Measurements from ENCODE around the gene NCAN. TPM values are rescaled to one million over a fixed set of nuclear protein-coding genes. Genes with fewer than 3 reads are reported as not detected.
A peak's percentile ranks its signal among the peaks of the same experiment; 100 is the strongest.

The NCAN gene
- total and polyA plus RNA-seq, 12 donors, result 0.06 to 0.42 (median 0.11) TPM; not detected in 7

- no peak for TF ChIP-seq POLR2A (IDR thresholded peaks at IDR 0.05)
- no peaks in the 10 kb centered on the region for H3K9me3 ChIP-seq (replicated peaks in 1 of 3)
- H3K27me3 ChIP-seq, result peaks cover 33% of the 10 kb centered on the region
- intact Hi-C loops (cut with DNase I), result no loop called here
- DNase-seq, result no peak
- no peak overlapping the region for H3K27ac ChIP-seq
- no peak overlapping the region for H3K4me3 ChIP-seq
- H3K4me1 ChIP-seq (replicated peaks in 1 of 2), result no peaks in the 10 kb centered on the region
- H3K36me3 ChIP-seq (replicated peaks in 1 of 2), result no peaks in the 10 kb centered on the region
- 4 to 10% (median 7%) methylated on average over 6 to 7 of the region's 7 CpGs for WGBS, 4 donors
Observed at GRCh38 chr19:19212916-19213315, 1.2 kb downstream of the NCAN start.

DNA sequence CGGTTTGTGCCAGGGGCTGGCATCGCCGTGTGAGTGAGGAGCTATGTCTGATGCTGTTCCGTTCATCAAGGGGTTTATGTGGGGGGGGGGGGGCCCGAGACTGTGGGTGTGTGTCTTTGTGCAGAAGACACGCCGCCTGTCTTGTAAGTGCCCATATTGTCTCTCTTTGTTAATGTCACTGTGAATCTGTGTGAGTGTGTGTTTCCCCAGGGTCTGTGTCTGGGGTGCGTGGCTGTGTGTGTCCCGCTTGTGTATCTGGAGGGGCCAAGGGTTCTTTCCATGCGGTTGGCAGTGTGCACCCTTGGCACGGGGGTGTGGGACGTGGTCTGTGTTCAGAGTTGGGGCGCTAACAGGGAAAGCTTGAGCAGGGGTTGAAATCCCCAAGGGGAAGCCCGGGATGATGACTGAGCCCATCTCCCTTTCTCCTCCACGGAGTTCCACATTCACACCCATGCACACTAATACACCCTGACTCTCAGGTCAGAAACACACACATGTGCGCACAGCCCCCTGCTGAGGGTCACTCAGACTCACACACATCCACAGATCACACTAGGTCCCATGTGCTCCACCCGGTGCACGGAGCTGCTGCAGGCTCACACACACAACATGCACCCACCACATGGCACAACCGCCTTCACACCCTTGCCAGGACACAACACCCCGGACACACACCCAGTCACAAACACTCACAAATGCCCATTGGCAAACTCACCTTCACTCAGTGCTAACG is 1.8 kb downstream of the NCAN start:
- H3K9me3 ChIP-seq (replicated peaks in 1 of 3), result no peaks in the 10 kb centered on the region
- no peak for DNase-seq
- no peak overlapping the region for H3K27ac ChIP-seq
- 24 to 57% (median 38%) methylated on average over 13 to 21 of the region's 21 CpGs for WGBS, 4 donors
- H3K4me3 ChIP-seq, result no peak overlapping the region
- intact Hi-C loops (cut with DNase I), result no loop called here
- H3K4me1 ChIP-seq (replicated peaks in 1 of 2), result no peaks in the 10 kb centered on the region
- no peaks in the 10 kb centered on the region for H3K36me3 ChIP-seq (replicated peaks in 1 of 2)
- peaks cover 27% of the 10 kb centered on the region for H3K27me3 ChIP-seq
- TF ChIP-seq POLR2A (IDR thresholded peaks at IDR 0.05) (no peak), CTCF (IDR thresholded peaks at IDR 0.05) (no peak)

- WGBS, 4 donors, result 6 to 11% (median 9%) methylated on average over 5 of the region's 5 CpGs
- peaks cover 22% of the 10 kb centered on the region for H3K27me3 ChIP-seq
Observed at GRCh38 chr19:19214159-19214490, 2.4 kb downstream of the NCAN start.

GRCh38 chr19:19214892-19215291 is 3.1 kb downstream of the NCAN start:
- intact Hi-C loops (cut with DNase I), result no loop called here
- TF ChIP-seq POLR2A (IDR thresholded peaks at IDR 0.05) (no peak), CTCF (IDR thresholded peaks at IDR 0.05) (no peak)
- H3K27me3 ChIP-seq, result peaks cover 22% of the 10 kb centered on the region
- DNase-seq, result peak in 5 of 7 donors; percentile 43 to 49 (median 48)
- H3K4me1 ChIP-seq (replicated peaks in 1 of 2), result no peaks in the 10 kb centered on the region
- no peak overlapping the region for H3K4me3 ChIP-seq
- no peaks in the 10 kb centered on the region for H3K9me3 ChIP-seq (replicated peaks in 1 of 3)
- WGBS, 4 donors, result 0 to 8% (median 6%) methylated on average over 5 to 8 of the region's 8 CpGs
- H3K27ac ChIP-seq, result no peak overlapping the region
- H3K36me3 ChIP-seq (replicated peaks in 1 of 2), result no peaks in the 10 kb centered on the region

More at GRCh38 chr19:19214159-19214490, 2.4 kb downstream of the NCAN start:
- TF ChIP-seq POLR2A (IDR thresholded peaks at IDR 0.05), result no peak
- no peak for TF ChIP-seq CTCF (IDR thresholded peaks at IDR 0.05)
- intact Hi-C loops (cut with DNase I), result no loop called here
- DNase-seq, result no peak
- Histone ChIP-seq H3K4me1 (replicated peaks in 1 of 2) (no peaks in the 10 kb centered on the region), H3K27ac (no peak overlapping the region), H3K9me3 (replicated peaks in 1 of 3) (no peaks in the 10 kb centered on the region), H3K36me3 (replicated peaks in 1 of 2) (no peaks in the 10 kb centered on the region), H3K4me3 (no peak overlapping the region)

GRCh38 chr19:19215792-19216191 is 4.0 kb downstream of the NCAN start:
- Histone ChIP-seq H3K9me3 (replicated peaks in 1 of 3) (no peaks in the 10 kb centered on the region), H3K4me1 (replicated peaks in 1 of 2) (no peaks in the 10 kb centered on the region), H3K4me3 (no peak overlapping the region), H3K27me3 (peaks cover 22% of the 10 kb centered on the region), H3K36me3 (replicated peaks in 1 of 2) (no peaks in the 10 kb centered on the region), H3K27ac (no peak overlapping the region)
- TF ChIP-seq CTCF (IDR thresholded peaks at IDR 0.05), result no peak
- no peak for TF ChIP-seq POLR2A (IDR thresholded peaks at IDR 0.05)
- no peak for DNase-seq
- intact Hi-C loops (cut with DNase I), result no loop called here
- 64 to 74% (median 69%) methylated on average over 4 of the region's 4 CpGs for WGBS, 4 donors
